A549 (cell line): ENCODE measurements around the gene AKAP5. TPM values are rescaled to one million over a fixed set of nuclear protein-coding genes. Genes with fewer than 3 reads are reported as not detected.

Experiments used
- ATAC-seq, 2 experiments: fragments of 200-7000 bp in 1 of 2; fragments of >200 bp in 1 of 2; cut with Nextera tagmentation in 1 of 2; cut with Tn5 transposase in 1 of 2; 3 replicates each; pipeline versions ENCODE4 v1.8.0 to v1.9.1; 2018 to 2020; ENCODE audit warnings: mild to moderate bottlenecking in 1 of 2, moderate library complexity in 1 of 2
- CTCF ChIA-PET: fragments of 300-600 bp; sonication (Branson Sonifier 250); formaldehyde crosslinking; extraction: SDS; loops from one replicate; lab custom pipeline; 2021; ENCODE audit warnings: antibody characterized with exemption, inconsistent platforms; lab: Yijun Ruan, JAX
- POLR2A ChIA-PET: fragments of 350-600 bp; formaldehyde crosslinking; extraction: SDS; loops from one replicate; lab custom pipeline; 2021; ENCODE audit warnings: antibody characterized with exemption, inconsistent platforms; lab: Yijun Ruan, JAX
- DNase-seq, 2 experiments: peaks; one replicate each; pipeline versions ENCODE4 v3.0.0 to v3.0.0-alpha.2; 2011 to 2016; ENCODE audit warnings: low read depth in 1 of 2, low spot score in 1 of 2
- FAIRE-seq: peaks from 2 replicates; lab custom pipeline; 2011; peaks lifted over from hg19 to GRCh38; lab: Jason Lieb, UNC
- H3K27ac ChIP-seq, 2 experiments: fragments of >200 bp; sonication (Bioruptor Twin); formaldehyde crosslinking; 3 replicates each; pipeline ENCODE4 v1.5.1; 2016 to 2017
- H3K4me1 ChIP-seq: fragments of >200 bp; sonication (Bioruptor Twin); formaldehyde crosslinking; 3 replicates; pipeline ENCODE4 v1.6.1; 2016
- H3K4me2 ChIP-seq: fragments of >200 bp; sonication (Bioruptor Twin); formaldehyde crosslinking; 3 replicates; pipeline ENCODE4 v1.6.1; 2016
- H3K4me3 ChIP-seq: fragments of >200 bp; sonication (Bioruptor Twin); formaldehyde crosslinking; 3 replicates; pipeline ENCODE4 v1.5.1; 2016
- H3K9me3 ChIP-seq: fragments of >200 bp; sonication (Bioruptor Twin); formaldehyde crosslinking; 3 replicates; pipeline ENCODE4 v1.6.1; 2016
- CEBPB ChIP-seq, 2 experiments: fragments of >200 bp in 1 of 2; sonication (Bioruptor Twin) in 1 of 2; formaldehyde crosslinking in 1 of 2; IDR thresholded peaks; 2 replicates each; pipeline ENCODE4 v1.6.1; 2012 to 2016
- CHD2 ChIP-seq: fragments of 150-350 bp; IDR thresholded peaks from 2 replicates; pipeline ENCODE4 v1.6.1; 2014; ENCODE audit warnings: low read length; ENCODE audit not compliant: partially characterized antibody
- FOXS1 ChIP-seq: fragments of 250-450 bp; sonication (Bioruptor Pico); IDR thresholded peaks from 2 replicates; pipeline ENCODE4 v1.5.0; 2020; ENCODE audit warnings: mild to moderate bottlenecking, moderate library complexity
- GATA3 ChIP-seq: IDR thresholded peaks from 2 replicates; pipeline ENCODE4 v1.6.1; 2012; ENCODE audit warnings: borderline replicate concordance
- HOXB13 ChIP-seq: fragments of 250-450 bp; sonication (Bioruptor Pico); IDR thresholded peaks from 2 replicates; pipeline ENCODE4 v1.5.0; 2020; ENCODE audit warnings: low read depth, mild to moderate bottlenecking, moderate library complexity
- RCOR1 ChIP-seq: fragments of 150-350 bp; IDR thresholded peaks from 2 replicates; pipeline ENCODE4 v1.6.1; 2014; ENCODE audit warnings: antibody characterized with exemption, low read length, low read depth
- RNF2 ChIP-seq: fragments of 200-600 bp; sonication (generic); IDR thresholded peaks from 2 replicates; pipeline ENCODE4 v1.6.1; 2016; ENCODE audit warnings: low read depth, mild to moderate bottlenecking, antibody characterized with exemption, moderate library complexity, borderline replicate concordance
- SMC3 ChIP-seq: fragments of >200 bp; sonication (Bioruptor Twin); formaldehyde crosslinking; IDR thresholded peaks from 3 replicates; pipeline ENCODE4 v1.6.1; 2018; ENCODE audit warnings: inconsistent platforms
- TFCP2L1 ChIP-seq: fragments of 250-450 bp; sonication (Bioruptor Pico); IDR thresholded peaks from 2 replicates; pipeline ENCODE4 v1.5.0; 2021; ENCODE audit warnings: mild to moderate bottlenecking
- TP53 ChIP-seq: fragments of 250-450 bp; sonication (Bioruptor Pico); IDR thresholded peaks from 2 replicates; pipeline ENCODE4 v1.5.0; 2021; ENCODE audit warnings: mild to moderate bottlenecking, moderate library complexity
- ZFP36 ChIP-seq: fragments of 450-650 bp; IDR thresholded peaks from 2 replicates; pipeline ENCODE4 v1.6.1; 2014; ENCODE audit warnings: borderline replicate concordance; ENCODE audit not compliant: partially characterized antibody
- WGBS: methylation state at CpG from one replicate; pipeline ENCODE4 v1.1.6; 2017; ENCODE audit errors: missing lambda C conversion rate; 5-methylcytosine and 5-hydroxymethylcytosine counted together
- polyA plus RNA-seq, 4 experiments: library from polyadenylated mRNA; depleted of rRNA in 3 of 4; stranded (reverse); fragments of >200 nt; fragmentation: RNase III in 1 of 4; extraction: RNeasy Plus Mini Kit Qiagen cat#74134 plus additional on column Dnase treatment in 1 of 4; gene quantifications; 2 replicates in 3 of 4; 3 replicates in 1 of 4; pipeline ENCODE4 v1.2.3, GENCODE V29; 2011 to 2017
- TF ChIP-seq, protein P1 (sequence below): fragments of 250-450 bp; sonication (Bioruptor Pico); IDR thresholded peaks from 2 replicates; pipeline ENCODE4 v1.5.0; 2020; ENCODE audit warnings: low read depth, mild to moderate bottlenecking, moderate library complexity

Gene AKAP5
- polyA plus RNA-seq, 2 of the 4 experiments (the other 2 are of a cell fraction) = 0.84 to 1.9 TPM

DNA sequence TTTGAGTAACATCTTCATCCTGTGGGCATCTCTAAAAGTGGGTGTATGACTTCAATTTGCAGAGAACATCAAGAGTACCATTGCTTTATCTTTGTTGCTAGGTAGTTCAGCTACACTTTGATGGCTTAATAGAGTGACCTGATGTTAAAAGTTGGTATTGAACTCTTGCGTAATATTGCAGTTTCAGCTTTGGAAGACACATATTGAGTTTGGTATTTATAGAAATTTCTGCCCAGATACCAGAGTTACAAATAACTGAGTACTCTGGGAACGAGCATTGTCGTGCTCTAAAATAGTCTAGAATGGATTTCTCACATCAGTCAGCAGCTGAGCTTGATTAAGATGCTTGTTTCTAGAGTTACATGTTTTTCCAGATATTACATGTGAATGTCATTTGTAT, 24.8 kb upstream of the AKAP5 start:
- FAIRE-seq (no peak), DNase-seq (no peak), ATAC-seq (no peak)
- ChIA-PET CTCF (interaction anchor here (0.8 to 4.6 kb wide), 4 partner anchors 10 to 452 kb away, joined by 3 to 25 read pairs (median 4); no protein-coding TSS in a partner anchor), POLR2A (no interaction called here)
- WGBS = 91% methylated on average over 3 of the region's 3 CpGs
- Histone ChIP-seq H3K27ac (no peak overlapping the region; a peak in 1 of 6 replicates), H3K4me2 (no peak overlapping the region), H3K4me3 (no peak overlapping the region), H3K4me1 (peaks cover 47% of the 10 kb centered on the region), H3K9me3 (no peaks in the 10 kb centered on the region)
- TF ChIP-seq RCOR1 = no peak
- TF ChIP-seq CEBPB (IDR thresholded peaks at IDR 0.05) = peak; percentile 69 to 81; a peak in 3 of 4 replicates

DNA sequence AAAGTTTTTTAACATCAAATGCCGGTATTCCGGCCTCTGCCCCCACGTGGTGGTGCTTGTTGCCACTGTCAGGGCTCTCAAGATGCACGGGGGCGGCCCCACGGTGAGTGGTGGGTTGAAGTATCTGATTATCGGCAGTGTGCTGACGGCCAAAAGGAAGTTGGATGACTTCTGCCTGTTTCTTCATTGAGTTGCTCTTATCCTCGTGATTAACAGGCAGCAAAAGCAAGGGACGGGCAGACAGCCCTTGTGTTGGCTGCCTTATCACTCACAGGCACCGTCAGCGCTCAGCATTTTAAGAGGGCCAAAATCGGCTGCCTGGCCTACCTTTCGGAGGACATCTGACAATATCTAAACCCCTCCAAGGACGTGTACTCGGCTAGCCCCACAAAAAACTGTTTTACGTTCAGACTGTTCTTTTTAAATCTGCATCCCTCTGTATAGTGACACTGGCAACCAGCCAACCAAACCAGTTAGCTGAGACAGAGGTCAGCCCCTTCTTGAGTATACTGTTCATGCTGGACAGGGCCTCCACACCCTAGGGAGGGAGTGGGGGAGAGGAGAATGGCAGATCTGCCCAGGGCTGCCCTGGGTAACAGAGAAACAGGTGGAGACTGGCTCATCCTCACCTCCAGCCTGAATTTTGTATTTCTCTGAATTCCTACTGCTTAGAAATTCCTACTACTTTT, 22.9 kb upstream of the AKAP5 start:
- no peak for TF ChIP-seq TP53 (CRISPR knock-in tag)
- no peak for TF ChIP-seq FOXS1 (CRISPR knock-in tag)
- no peak for TF ChIP-seq HOXB13 (CRISPR knock-in tag)
- TF ChIP-seq ZFP36 = no peak
- TF ChIP-seq CHD2 = no peak

DNA sequence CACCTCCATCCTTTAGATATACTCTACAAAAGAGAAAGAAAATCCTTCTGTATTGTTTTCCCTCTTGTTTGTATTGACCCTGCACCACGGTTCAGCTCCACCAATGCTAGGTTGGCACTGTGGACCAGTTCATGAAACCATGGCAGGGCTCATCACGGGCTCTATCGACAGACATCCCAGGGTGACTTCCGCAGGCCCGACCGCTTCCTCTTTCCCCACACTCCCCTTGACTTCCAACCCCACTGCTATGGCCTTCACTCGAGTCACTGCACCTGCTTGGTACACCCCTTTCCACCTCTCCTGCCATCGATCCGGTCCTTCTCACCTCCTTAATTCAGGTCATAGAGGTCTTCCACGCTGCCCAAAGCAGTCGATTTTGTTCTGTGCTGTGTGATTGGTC, 21.2 kb upstream of the AKAP5 start:
- Histone ChIP-seq H3K4me2 (no peak overlapping the region), H3K4me1 (peaks cover 23% of the 10 kb centered on the region), H3K27ac (no peak overlapping the region), H3K9me3 (no peaks in the 10 kb centered on the region), H3K4me3 (no peak overlapping the region)
- ChIA-PET POLR2A (no interaction called here), CTCF (interaction anchor here (0.9 to 2.2 kb wide), 5 partner anchors 8 to 193 kb away, joined by 3 to 5 read pairs (median 3); no protein-coding TSS in a partner anchor)
- ATAC-seq = peak in 1 of 2 experiments; percentile 15; a peak in 2 of 6 replicates
- no peak for FAIRE-seq
- no peak for TF ChIP-seq TFCP2L1
- TF ChIP-seq, protein P1, sequence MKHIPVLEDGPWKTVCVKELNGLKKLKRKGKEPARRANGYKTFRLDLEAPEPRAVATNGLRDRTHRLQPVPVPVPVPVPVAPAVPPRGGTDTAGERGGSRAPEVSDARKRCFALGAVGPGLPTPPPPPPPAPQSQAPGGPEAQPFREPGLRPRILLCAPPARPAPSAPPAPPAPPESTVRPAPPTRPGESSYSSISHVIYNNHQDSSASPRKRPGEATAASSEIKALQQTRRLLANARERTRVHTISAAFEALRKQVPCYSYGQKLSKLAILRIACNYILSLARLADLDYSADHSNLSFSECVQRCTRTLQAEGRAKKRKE (CRISPR knock-in tag) = no peak
- no peak for TF ChIP-seq GATA3
- DNase-seq = no peak
- WGBS = 91% methylated on average over 11 of the region's 11 CpGs

More for the DNA sequence above, 22.9 kb upstream of the AKAP5 start:
- H3K4me1 ChIP-seq = peaks cover 40% of the 10 kb centered on the region
- FAIRE-seq (no peak), ATAC-seq (no peak), DNase-seq (no peak)
- no peak overlapping the region for H3K4me3 ChIP-seq
- H3K27ac ChIP-seq = no peak overlapping the region
- WGBS = 89% methylated on average over 17 of the region's 17 CpGs
- H3K9me3 ChIP-seq = no peaks in the 10 kb centered on the region
- CTCF ChIA-PET = interaction anchor here (0.9 to 4.6 kb wide), 2 partner anchors 12 to 14 kb away, joined by 3 to 25 read pairs; no protein-coding TSS in a partner anchor
- no peak overlapping the region for H3K4me2 ChIP-seq
- POLR2A ChIA-PET = no interaction called here

DNA sequence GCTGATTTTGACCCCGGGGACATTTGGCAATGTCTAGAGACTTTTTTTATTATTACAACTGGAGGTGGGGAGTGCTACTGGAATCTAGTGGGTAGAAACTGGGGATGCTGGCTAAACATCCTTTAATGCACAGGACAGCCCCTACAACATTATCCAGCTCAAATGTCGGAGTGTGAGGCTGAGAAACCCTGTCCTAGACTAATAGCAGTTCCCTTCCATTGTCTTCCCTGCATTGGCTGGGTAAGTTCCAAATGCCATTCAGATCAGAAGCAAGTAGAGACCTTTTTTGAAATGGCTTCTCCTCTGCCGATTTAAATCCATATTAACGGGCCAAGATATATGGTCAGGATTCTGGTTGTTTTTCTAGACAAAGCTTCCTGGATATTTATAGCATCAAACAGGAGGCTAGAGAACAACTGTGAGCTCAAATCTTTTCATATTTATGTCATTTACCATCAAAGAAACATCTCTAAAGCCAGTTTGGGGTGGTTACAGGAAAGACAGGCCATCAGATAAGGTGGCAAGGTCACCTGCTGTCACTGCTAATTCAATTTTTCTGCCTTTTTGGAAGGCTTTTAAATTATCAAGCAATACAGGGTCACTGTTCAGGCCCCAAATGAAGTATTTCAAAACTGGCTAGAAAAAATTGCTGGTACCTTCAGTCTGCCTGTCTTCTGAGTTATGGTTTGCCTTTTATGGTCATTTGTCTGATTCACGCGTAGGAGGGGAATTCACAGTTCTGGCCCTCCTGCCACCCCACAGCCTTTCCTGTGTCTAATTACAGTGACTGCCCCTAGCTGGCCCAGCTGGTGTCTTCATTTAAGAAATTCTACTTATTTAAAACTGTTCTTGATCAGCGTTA, 20.1 kb upstream of the AKAP5 start:
- POLR2A ChIA-PET = interaction anchor here (0.6 kb wide), 1 partner anchor 18 kb away, joined by 3 read pairs; no protein-coding TSS in a partner anchor
- H3K9me3 ChIP-seq = no peaks in the 10 kb centered on the region
- H3K4me1 ChIP-seq = peaks cover 18% of the 10 kb centered on the region
- no peak for TF ChIP-seq SMC3
- no peak for TF ChIP-seq RNF2
- peak in 1 of 2 experiments; percentile 43; a peak in 2 of 6 replicates for ATAC-seq
- no peak for FAIRE-seq
- no peak overlapping the region for H3K4me2 ChIP-seq
- WGBS = 89% methylated on average over 7 of the region's 7 CpGs
- peak overlapping the region; percentile 6 to 59; a peak in 4 of 6 replicates for H3K27ac ChIP-seq
- no peak overlapping the region for H3K4me3 ChIP-seq
- CTCF ChIA-PET = interaction anchor here (0.6 to 2.2 kb wide), 9 partner anchors 9 to 192 kb away, joined by 3 to 5 read pairs (median 4); no protein-coding TSS in a partner anchor
- peak in 1 of 2 experiments; percentile 41 for DNase-seq
